Measurements from ENCODE around the gene UBTF.
A peak's percentile ranks its signal among the peaks of the same experiment; 100 is the strongest.

UBTF gene, protein sequence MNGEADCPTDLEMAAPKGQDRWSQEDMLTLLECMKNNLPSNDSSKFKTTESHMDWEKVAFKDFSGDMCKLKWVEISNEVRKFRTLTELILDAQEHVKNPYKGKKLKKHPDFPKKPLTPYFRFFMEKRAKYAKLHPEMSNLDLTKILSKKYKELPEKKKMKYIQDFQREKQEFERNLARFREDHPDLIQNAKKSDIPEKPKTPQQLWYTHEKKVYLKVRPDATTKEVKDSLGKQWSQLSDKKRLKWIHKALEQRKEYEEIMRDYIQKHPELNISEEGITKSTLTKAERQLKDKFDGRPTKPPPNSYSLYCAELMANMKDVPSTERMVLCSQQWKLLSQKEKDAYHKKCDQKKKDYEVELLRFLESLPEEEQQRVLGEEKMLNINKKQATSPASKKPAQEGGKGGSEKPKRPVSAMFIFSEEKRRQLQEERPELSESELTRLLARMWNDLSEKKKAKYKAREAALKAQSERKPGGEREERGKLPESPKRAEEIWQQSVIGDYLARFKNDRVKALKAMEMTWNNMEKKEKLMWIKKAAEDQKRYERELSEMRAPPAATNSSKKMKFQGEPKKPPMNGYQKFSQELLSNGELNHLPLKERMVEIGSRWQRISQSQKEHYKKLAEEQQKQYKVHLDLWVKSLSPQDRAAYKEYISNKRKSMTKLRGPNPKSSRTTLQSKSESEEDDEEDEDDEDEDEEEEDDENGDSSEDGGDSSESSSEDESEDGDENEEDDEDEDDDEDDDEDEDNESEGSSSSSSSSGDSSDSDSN
- total RNA-seq, result 337 to 404 reads per million in 2 donors

DNA sequence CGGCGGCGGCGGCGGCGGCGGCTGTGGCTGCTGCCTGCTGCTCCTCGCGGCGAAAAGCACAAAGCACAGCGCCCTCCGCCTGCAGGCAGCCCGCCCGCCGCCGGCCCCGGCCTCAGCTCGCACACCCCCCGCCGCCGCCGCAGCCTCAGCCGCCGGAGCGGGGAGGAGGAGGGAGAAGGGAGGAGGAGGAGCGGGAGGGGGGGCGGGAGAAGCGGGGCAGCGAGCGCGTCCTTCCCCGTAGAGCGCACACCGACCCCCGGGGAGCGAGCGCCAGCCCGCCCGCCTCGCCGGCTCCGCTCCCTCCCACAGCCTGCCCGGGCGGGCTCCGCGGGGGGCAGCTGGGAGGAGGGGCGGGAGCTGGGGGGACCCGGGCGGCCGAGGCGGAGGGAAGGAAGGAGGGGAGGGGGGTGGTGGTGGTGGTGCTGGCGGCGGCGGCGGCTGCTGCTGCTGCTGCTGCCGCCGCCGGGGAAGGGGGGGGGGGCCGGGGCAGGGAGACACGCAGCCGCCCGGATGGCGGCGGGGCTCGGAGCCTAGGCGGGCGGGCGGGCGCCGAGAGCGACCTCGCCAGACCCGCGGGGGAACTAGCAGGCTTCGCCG, at the start of gene UBTF:
Gene UBTF, minus strand, starts transcription at position 60 of the 597 bp plus-strand sequence. CDS start 1,446 bp downstream, outside the sequence.
- peak; percentile 69 for DNase-seq

DNA sequence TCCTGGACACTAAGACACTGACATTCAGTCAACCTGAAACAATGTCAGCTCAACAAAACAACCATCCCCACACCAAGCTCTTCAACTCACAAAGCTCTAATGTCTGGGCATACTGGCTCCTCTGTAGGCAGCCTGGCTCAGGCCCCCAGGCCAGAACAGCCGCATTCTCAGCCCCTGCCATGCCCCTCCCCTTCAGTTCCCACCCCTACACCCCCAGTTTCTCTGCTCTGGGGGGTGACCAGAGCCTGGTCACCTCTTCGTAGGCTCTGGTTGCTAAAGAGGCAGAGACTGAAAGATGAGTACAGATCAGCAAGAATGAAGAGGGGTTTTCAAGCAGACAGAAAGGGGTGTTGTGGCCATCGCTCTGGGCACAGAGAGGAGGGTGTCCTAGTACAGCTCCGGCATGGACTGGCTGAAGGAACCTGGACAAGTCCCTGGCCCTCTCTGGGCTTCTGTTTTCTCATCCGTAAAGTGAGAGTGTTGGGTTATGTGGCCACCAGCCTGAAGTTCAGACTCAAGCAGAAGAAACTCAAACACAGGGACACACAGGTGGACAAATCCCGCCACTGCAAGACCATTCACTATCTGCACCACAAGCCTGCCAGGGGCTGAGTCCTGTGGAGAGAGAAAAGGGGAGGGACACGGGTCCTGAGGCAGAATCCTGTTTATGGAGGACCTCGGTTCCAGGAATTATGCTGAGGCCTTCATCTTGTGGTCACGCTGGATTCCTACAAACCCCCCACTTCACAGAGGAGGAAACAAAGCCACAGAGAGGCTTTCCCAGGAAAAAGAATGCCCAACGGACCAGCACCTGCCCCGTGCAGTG, 49.4 kb upstream of the UBTF start:
- no peak for DNase-seq

DNA sequence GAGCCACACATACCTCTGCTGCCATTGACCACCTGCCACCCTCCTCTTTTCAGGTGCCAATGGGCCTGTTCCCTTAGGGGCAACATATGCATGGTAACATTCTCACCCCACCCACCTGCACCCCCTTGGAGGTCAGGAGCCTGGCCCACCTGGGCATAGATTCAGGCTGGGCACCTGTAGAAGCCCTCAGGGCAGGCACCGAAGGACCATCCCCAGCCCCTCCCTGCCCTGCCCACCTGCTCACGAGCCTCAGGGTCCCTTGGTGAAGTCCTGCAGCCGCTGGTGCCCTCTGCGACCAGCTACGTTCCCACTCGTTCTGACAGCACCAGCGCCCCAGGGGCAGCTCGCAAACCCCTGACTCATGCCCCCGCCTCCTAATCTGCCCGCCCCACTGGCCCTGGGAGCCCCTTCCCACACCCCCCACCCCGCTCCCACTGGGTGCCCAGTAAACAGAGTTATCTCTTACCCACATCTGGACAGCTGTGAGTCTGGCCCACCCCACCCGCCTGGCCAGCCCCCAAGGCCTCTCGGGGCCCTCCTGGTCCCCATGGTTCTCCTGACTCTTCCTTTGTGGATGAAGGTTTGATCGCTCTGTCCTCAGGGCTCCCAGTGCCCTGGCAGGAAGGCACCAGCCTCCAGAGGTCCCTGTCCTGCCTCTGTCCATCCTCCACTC, 48.5 kb upstream of the UBTF start, which contains the start of gene SLC4A1:
Gene SLC4A1, minus strand, starts transcription at position 318 of the 673 bp plus-strand sequence. CDS start 5,269 bp downstream, outside the sequence.
- no peak for DNase-seq

DNA sequence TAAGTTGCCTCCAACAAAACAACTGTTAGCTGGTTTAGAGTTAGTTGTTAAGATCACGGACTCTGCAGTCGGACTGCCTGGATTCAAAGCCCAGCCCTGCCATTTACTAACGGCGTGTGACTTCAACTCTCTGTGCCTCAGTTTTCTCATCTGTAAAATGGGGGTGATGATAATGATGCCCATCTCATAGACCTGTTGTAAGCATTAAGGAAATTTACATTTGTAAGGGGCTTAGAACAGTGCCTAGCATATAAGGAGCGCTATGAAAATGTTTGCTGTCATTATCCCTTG, 47.6 kb upstream of the UBTF start:
- DNase-seq, result no peak

DNA sequence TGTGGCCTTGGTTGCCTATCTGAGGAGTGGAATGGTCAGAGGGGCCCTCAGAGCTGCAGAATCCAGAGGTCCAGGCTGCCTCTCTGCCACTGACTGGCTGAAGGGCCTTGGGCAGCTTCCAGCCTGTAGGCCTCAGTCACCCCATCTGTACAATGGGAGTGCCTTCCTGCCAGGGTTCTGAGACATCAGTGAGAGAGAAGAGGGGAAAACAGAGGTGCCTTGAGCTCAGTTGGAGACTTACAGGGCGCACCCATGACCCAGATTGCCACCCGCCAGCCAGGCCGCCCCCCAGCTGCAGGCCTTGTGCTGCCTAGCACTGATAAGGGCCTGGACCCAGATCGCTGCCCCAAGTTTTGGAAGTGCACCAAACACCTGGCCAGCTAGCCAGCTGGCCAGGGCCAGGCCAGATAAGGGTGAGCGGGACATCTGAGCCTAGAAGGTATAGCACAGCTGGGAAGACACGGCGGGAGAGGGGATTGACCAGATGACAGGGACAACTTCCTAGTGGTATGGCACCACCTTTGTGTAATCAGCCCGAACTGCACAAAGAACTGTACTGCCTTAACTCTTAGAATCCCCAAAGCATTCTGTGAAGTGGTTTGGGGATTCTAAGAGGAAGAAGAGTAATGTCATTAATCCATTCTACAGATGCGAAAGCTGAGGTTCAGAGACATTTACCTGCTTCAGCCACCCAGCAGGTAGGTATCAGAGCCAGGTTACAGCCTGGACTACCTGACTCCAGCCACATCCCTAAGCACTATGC, 47.1 kb upstream of the UBTF start:
- DNase-seq, result no peak

DNA sequence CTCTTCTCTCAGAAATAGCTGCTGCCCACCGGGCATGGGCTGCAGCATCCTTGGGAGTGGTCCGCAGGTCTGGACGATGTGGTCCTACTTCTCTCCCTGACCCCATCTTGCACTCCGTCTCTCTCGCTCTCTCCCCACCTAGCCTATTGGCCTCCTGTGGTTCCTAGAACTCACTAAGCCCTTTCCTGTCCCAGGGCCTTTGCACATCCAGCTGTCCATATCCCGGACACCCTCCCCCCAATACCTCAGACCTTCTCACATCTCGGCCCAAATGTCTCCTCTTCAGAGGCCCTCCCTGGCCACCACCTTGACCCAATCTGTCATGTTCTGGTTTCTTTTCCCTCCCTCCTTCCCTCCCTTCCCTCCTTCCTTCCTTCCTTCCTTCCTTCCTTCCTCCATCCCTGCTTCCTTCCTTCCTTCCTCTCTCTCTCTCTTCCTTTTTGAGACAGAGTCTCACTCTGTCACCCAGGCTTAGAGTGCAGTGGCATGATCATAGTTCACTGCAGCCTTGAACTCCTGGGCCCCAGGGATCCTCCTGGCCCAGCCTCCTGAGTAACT, 43.9 kb upstream of the UBTF start:
- no peak for DNase-seq

DNA sequence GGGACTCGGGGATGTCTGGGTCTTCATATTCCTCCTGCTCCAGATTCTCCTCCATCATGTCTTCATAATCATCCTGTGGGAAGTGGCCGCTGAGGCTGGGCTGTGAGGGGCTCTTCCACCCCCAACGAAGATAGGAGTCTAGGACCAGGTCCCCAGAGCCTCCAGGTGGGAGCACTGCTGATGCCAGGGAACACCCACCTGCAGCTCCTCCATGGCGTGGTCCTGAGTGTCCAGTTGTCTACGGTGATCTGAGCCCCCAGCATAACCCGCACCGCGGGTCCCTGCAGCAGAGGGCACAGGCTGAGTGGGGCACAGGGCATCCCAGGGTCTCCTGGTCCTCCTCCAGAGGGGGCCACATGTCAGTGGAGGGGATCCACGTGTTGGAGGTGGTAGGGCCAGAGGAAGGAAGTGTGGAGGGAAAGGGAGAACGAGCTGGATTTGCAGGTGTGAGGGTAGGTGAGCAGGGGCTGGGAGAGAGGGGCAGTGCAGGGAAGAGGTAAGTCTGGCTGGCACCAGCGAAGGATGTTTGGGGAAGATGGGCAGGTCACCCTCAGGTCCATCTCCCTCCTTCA, 43.3 kb upstream of the UBTF start:
- DNase-seq, result no peak

DNA sequence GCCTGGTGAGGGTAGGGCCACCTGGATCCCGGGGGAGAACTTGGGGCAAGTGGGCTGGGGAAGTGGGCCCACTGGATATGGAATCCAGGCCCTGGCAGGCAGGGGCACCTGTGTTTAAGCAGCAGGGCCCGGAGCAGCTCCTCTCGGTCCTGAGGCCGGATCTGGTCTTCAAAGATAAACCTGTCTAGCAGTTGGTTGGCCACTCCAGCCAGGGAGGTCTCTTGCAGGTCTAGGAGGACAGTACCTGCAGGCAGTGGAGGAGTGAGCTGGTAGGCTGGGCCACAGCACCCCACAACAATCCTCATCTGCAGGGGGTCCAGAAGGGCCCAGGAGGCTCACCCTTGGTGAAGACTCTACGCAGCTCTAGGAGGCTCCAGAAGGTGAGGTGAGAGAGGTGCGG, 40.8 kb upstream of the UBTF start:
- DNase-seq, result no peak

DNA sequence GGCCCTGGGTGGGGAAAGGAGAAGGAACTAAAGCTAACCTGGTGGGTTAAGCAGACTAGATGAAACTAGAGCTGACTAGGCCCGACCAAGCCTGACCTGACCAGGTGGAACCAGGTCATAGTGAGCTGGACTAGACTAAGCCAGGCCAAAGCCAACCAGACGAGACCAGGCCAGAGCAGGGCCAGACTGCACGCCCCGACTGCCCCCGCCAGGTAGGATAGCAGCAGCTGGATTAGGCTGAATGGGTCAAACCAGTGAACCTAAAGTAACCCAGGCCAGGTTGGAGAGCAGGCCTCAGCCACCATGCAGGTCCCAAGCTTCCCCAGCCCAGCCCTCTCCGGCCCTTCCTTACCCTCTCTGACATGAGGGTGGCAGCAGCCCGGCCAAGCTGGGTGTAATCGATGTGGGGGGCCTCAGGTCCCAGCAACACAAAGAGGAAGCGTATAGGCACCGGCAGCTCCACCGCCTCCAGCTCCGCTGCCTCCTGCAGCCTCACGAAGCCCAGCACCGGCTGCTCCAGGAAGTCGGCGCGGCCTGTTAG, 39.4 kb upstream of the UBTF start:
- DNase-seq, result no peak

DNA sequence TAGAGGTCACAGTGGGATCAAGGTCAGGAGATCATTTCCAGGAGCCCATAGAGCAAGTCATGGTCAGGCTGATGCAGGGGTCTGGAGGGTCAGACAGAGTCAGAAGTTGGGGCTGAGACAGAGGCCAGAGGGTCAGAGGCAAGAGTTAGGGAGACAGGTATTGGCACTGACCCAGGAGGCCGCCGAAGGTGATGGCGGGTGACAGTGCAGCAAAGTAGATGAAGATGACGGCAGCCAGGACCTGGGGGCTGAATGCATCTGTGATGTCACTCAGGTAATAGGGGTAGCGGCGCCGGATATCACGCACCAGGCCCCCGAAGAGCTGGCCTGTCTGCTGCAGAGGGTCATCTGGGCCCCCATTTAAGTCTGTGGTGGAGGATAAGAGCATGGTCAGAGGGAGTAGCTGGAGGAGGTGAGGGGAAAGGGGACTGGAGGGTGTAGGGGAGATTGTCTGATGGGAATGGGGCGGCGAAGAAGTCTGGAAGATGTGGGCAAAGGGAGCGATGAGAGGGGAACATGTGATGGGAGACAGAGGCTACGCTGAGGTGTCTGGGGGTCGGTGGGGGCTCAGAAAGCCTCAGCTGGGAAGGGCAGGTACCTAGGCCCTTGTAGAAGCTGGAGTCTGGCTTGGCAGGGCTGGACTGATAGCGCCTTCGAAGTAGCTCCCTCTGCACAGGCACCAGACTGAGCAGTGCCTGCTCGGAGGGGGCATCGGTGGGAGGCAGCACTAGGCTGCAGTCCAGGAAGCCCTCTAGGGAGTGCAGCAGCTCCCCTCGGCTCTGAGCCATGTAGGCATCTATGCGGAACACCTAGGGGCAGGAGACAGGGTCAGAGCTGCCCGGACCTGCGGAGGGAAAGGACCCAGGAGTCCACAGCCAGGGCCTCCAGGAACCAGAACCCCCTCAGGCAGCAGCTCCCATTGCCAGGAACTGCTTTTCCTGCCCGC, 38.6 kb upstream of the UBTF start:
- no peak for DNase-seq

DNA sequence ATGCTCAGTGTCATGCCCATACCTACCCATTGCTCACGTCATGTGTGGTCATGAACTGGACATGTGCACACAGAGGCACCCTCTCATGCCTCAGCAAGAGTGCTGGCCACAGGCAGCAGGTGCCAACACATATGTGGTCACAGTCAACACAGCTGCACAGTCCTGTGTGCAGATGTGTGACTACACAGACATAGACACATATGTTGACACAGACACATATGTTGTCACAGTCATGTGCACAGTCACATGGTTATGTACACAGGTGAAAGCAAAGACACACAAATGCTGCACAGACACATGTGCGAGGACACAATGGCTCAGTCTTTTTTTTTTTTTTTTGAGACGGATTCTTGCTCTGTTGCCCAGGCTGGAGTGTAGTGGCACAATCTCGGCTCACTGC, 37.2 kb upstream of the UBTF start:
- DNase-seq, result no peak

DNA sequence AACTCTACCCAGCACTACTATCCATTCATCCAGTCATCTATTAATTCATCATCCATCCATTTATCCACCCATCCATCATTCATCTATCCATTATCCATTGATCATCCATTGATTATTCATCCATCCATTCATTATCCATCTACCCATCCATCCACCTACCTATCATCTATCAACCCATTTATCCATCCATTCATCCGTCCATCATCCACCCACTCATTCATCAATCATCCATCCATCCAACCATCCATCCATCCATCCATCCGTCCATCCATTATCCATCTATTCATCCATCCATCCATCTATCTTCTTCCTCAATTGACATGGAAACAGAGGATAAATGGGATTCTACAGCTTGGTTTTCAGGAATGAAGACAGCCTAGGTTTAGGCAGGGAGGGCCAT, 36.4 kb upstream of the UBTF start:
- DNase-seq, result no peak

DNA sequence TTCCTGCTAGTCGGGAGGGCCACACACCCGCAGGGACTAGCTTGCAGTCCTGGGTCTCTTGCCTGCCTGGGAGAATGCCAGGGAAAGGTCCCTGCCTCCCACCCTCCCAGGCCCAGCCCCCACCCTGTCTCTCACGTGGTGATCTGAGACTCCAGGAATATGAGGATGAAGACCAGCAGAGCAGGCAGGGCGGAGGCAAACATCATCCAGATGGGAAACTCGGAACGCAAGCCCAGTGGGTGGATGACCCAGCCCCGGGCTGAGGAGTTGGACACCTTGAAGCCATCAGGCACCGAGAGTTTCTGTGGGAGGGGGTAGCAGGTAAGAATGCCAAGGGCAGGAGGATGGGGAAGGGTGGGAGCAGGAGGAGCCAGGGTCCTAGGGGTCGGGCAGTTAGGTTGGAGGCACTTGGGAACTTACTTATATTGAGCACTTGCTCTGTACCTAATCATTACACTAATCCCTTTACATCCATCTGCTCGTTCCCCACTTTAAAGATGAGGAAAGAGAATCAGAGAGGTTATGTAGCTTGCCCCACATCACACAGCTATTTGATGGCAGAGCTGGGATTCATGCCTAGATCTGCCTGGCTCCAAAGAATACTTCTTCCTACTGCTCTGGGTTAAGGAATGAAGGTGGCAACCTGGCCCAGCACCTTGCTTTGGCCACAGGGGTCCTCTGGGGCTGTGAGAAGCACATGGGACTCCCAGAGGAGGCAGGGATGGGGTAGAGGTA, 35.1 kb upstream of the UBTF start:
- no peak for DNase-seq

DNA sequence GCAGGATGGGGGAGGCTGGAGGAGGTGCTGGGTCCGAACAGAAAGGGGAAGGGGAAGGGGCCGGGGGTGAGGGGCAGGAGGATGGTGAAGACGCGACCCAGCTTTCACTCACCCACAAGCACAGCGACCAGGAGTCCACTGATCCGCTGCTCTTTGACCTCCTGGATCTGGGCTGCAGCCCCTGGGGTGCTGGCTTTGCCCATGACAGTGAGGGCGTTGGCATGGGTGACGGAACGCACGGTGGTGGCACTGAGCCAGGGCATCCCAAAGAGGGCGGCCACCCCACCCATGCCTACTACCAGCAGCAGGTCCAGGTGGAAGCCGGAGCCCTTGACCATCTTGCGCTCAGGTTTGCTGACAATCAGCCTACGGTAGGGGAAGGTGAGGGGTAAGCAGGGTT, 33.5 kb upstream of the UBTF start:
- no peak for DNase-seq

DNA sequence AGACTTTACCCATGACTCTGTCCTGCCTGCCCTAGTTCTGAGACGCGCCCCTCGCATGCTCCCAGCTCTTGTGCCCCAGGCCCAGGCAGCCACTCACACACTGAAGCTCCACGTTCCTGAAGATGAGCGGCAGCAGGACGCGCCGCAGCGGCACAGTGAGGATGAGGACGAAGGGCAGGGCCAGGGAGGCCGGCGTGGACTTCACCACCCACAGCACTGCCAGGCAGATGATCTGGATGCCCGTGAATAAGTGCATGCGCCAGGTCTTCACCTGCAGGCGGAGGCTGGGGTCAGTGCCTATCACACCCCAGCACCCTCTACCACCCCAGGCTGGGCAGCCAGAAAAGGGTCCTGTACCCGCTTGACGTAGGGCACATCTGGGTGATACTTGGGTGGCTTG, 31.6 kb upstream of the UBTF start:
- no peak for DNase-seq

DNA sequence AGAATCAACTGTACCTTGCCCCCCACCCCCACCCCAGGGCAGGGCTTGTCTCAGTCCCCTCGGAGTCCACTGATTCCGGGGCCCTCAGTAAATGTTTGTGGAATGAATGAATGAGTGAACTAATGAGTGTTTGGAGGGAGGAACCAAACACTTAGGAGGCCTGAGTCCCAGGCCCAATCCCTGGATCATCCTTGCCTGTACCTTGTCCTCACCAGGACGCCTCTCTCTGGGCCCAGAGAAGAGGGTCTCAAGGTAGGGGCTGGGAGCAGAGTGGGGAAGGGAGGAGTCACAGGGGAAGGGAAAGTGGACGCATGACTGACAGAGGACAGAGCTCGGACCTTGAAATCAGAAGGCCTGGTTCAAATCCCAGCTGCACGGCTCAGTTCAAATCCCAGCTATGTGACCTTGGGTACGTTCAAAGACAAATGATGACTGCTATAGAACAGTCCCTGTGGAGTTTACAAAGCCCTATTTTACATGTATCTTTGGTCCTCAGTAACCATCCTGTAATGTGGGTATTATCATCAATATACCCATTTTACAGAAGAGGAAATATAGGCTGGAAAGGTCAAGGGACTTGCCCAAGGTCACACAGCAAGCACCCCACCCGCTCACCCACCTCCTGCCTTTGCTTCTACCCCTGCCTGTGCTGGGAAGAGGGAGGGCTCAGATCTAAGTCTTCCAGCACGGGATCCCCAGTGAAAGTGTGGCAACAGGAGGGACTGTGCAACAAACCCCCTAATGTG, 30.2 kb upstream of the UBTF start:
- DNase-seq, result no peak

DNA sequence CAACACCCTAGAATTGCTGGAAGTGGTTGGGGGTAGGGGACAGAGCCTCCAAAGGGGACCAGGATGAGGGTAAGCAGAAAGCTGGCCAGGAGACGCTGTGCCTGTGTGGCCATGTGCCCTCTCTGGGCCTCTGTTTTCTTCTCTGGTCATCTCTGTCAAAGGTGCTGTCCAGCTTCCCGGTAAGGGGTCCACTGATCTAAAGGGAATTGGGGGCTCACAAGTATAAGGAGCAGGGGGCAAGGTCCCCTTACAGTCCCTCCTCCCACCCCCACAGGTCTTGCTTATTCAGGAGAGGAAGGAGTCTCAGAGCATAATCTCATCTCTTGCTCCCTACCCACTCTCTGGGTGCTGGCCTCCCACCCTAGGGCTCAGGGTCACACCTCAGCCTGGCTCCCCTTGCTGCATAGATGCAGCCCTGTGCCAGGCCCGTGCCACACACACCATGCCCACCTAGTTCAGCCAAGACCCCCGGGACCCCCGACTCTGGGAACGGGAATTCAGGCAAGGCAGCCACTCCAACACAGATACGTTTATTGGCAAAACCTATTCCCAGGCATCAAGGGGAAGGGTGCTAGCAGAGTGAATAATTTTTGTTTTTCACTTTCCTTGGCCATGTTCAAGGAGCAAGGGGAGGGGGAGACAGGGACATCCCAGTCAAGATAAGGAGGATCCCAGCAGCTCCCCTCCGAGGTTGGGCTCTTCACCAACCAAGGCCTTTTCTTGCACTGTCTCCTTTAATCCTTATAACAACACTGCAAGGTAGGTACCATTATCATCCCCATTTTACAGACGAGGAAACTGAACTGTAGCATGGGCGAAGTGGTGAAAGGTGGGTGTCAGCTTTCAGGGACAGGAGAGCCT, 28.6 kb upstream of the UBTF start:
- no peak for DNase-seq
